H1 (cell line): ENCODE data around the gene WBP1. TPM values are rescaled to one million over a fixed set of nuclear protein-coding genes. Genes with fewer than 3 reads are reported as not detected.

Source experiments
- CTCF ChIA-PET: fragments of 300-600 bp; sonication (Branson Sonifier 250); formaldehyde crosslinking; loops from one replicate; lab custom pipeline; 2021; ENCODE audit not compliant: partially characterized antibody; lab: Charles Lee
- POLR2A ChIA-PET: fragments of 300-600 bp; sonication (Branson Sonifier 250); formaldehyde crosslinking; loops from one replicate; lab custom pipeline; 2021; ENCODE audit warnings: inconsistent platforms; ENCODE audit not compliant: partially characterized antibody; lab: Charles Lee
- DNase-seq, 2 experiments: peaks; one replicate each; pipeline versions ENCODE4 v3.0.0 to v3.0.0-alpha.2; 2010 to 2022; ENCODE audit warnings: low spot score in 2 of 2, low read depth in 1 of 2, mixed read lengths in 1 of 2
- FAIRE-seq: peaks from 2 replicates; lab custom pipeline; 2011; peaks lifted over from hg19 to GRCh38; lab: Jason Lieb, UNC
- H2AFZ ChIP-seq: 2 replicates; pipeline ENCODE4 v1.8.1; 2012; ENCODE audit warnings: low read length, inconsistent platforms
- H2AK5ac ChIP-seq: 2 replicates; pipeline ENCODE4 v1.6.1; 2013; ENCODE audit warnings: low read depth, low read length
- H2BK120ac ChIP-seq: replicated peaks from 2 replicates; pipeline ENCODE3; 2013; ENCODE audit warnings: low read depth, low read length, inconsistent platforms
- H2BK12ac ChIP-seq: 2 replicates; pipeline ENCODE4 v1.6.1; 2013; ENCODE audit warnings: low read depth, low read length
- H2BK15ac ChIP-seq: 2 replicates; pipeline ENCODE4 v1.6.1; 2013; ENCODE audit warnings: low read length
- H2BK20ac ChIP-seq: 2 replicates; pipeline ENCODE4 v1.6.1; 2013; ENCODE audit warnings: low read length
- H2BK5ac ChIP-seq: 2 replicates; pipeline ENCODE4 v1.6.1; 2013; ENCODE audit warnings: low read depth, low read length
- H3K14ac ChIP-seq: 2 replicates; pipeline ENCODE4 v1.6.1; 2013; ENCODE audit warnings: inconsistent platforms; ENCODE audit not compliant: insufficient read length
- H3K18ac ChIP-seq: 2 replicates; pipeline ENCODE4 v1.6.1; 2013; ENCODE audit warnings: low read length; ENCODE audit errors: extremely low read depth
- H3K23ac ChIP-seq: 2 replicates; pipeline ENCODE4 v1.6.1; 2013; ENCODE audit warnings: inconsistent platforms; ENCODE audit not compliant: insufficient read length
- H3K23me2 ChIP-seq: 2 replicates; pipeline ENCODE4 v1.6.1; 2013; ENCODE audit warnings: low read depth, low read length
- H3K27ac ChIP-seq: 2 replicates; pipeline ENCODE4 v1.6.1; 2011; ENCODE audit warnings: low read depth, low read length, inconsistent platforms
- H3K27me3 ChIP-seq, 4 experiments: replicated peaks in 1 of 4; 1 replicate in 1 of 4; 2 replicates in 3 of 4; pipeline versions ENCODE4 v1.6.1 to v1.8.1; 2011 to 2013; ENCODE audit warnings: low read length in 3 of 4, mild to moderate bottlenecking in 3 of 4, inconsistent platforms in 2 of 4, mixed read lengths in 2 of 4, moderate library complexity in 1 of 4; ENCODE audit not compliant: control insufficient read depth in 3 of 4, insufficient read depth in 3 of 4; ENCODE audit errors: extremely low read depth in 1 of 4
- H3K36me3 ChIP-seq, 4 experiments: 2 replicates each; pipeline versions ENCODE4 v1.6.1 to v1.8.1; 2011 to 2013; ENCODE audit warnings: mild to moderate bottlenecking in 4 of 4, low read length in 3 of 4, moderate library complexity in 2 of 4, control low read depth in 1 of 4, inconsistent platforms in 1 of 4; ENCODE audit not compliant: insufficient read depth in 4 of 4, control insufficient read depth in 2 of 4
- H3K4ac ChIP-seq: replicated peaks from 2 replicates; pipeline ENCODE3; 2013; ENCODE audit warnings: low read length, low read depth, mixed read lengths, inconsistent platforms; ENCODE audit not compliant: insufficient read length
- H3K4me1 ChIP-seq, 4 experiments: replicated peaks in 1 of 4; 1 replicate in 1 of 4; 2 replicates in 3 of 4; pipeline versions ENCODE4 v1.6.1 to v1.8.1; 2011 to 2013; ENCODE audit warnings: low read length in 3 of 4, inconsistent platforms in 2 of 4, mixed read lengths in 1 of 4; ENCODE audit not compliant: insufficient read depth in 4 of 4, control insufficient read depth in 3 of 4
- H3K4me2 ChIP-seq, 2 experiments: 2 replicates each; pipeline versions ENCODE4 v1.6.1 to v1.8.1; 2011 to 2013; ENCODE audit warnings: low read depth in 2 of 2, low read length in 2 of 2, control low read depth in 1 of 2, inconsistent platforms in 1 of 2, mild to moderate bottlenecking in 1 of 2; ENCODE audit not compliant: insufficient read depth in 1 of 2
- H3K4me3 ChIP-seq, 4 experiments: fragments of 200-600, 300-600 bp in 1 of 4; sonication (generic), shearing (Covaris generic), sonication (Bioruptor Twin) in 1 of 4; 2 replicates each; pipeline versions ENCODE4 v1.5.1 to v1.8.1; 2011 to 2016; ENCODE audit warnings: low read length in 4 of 4, low read depth in 3 of 4, control low read depth in 2 of 4, inconsistent platforms in 2 of 4, mild to moderate bottlenecking in 2 of 4, mixed read lengths in 1 of 4, moderate library complexity in 1 of 4; ENCODE audit not compliant: insufficient read depth in 2 of 4; ENCODE audit errors: extremely low read depth in 1 of 4
- H3K56ac ChIP-seq: replicated peaks from 2 replicates; pipeline ENCODE3; 2013; ENCODE audit warnings: low read depth, mild to moderate bottlenecking, mixed read lengths, low read length, inconsistent platforms; ENCODE audit not compliant: insufficient read length
- H3K79me1 ChIP-seq: 2 replicates; pipeline ENCODE4 v1.6.1; 2013; ENCODE audit warnings: low read depth, low read length, control low read depth
- H3K79me2 ChIP-seq, 2 experiments: 2 replicates each; pipeline versions ENCODE4 v1.6.1 to v1.8.1; 2012 to 2013; ENCODE audit warnings: low read length in 2 of 2, mild to moderate bottlenecking in 2 of 2, inconsistent platforms in 1 of 2; ENCODE audit not compliant: insufficient read depth in 2 of 2, control insufficient read depth in 1 of 2
- H3K9ac ChIP-seq, 4 experiments: replicated peaks in 1 of 4; 1 replicate in 1 of 4; 2 replicates in 3 of 4; pipeline versions ENCODE4 v1.6.1 to v1.8.1; 2011 to 2013; ENCODE audit warnings: low read depth in 3 of 4, low read length in 3 of 4, control low read depth in 2 of 4, mild to moderate bottlenecking in 2 of 4, moderate library complexity in 2 of 4, inconsistent platforms in 1 of 4; ENCODE audit errors: extremely low read depth in 1 of 4
- H3K9me3 ChIP-seq, 2 experiments: 2 replicates each; pipeline versions ENCODE4 v1.6.1 to v1.8.1; 2012 to 2013; ENCODE audit warnings: mild to moderate bottlenecking in 2 of 2, moderate library complexity in 2 of 2, control low read depth in 1 of 2, inconsistent platforms in 1 of 2, low read depth in 1 of 2, low read length in 1 of 2, mixed read lengths in 1 of 2; ENCODE audit not compliant: insufficient read depth in 2 of 2
- H4K20me1 ChIP-seq, 2 experiments: replicated peaks in 1 of 2; 2 replicates each; pipeline versions ENCODE3 to v1.8.1; 2011 to 2013; ENCODE audit warnings: inconsistent platforms in 2 of 2, low read length in 2 of 2, mild to moderate bottlenecking in 1 of 2; ENCODE audit not compliant: insufficient read depth in 2 of 2, control insufficient read depth in 1 of 2
- H4K5ac ChIP-seq: 2 replicates; pipeline ENCODE4 v1.6.1; 2013; ENCODE audit warnings: low read length, low read depth, mixed read lengths, inconsistent platforms; ENCODE audit not compliant: insufficient read length
- H4K8ac ChIP-seq: 2 replicates; pipeline ENCODE4 v1.8.0; 2013; ENCODE audit warnings: mild to moderate bottlenecking, moderate library complexity, low read length, inconsistent platforms; ENCODE audit not compliant: insufficient read depth; ENCODE audit errors: extremely low read depth
- H4K91ac ChIP-seq: replicated peaks from 2 replicates; pipeline ENCODE3; 2013; ENCODE audit warnings: low read length, mixed read lengths, inconsistent platforms; ENCODE audit not compliant: insufficient read length
- CBX8 ChIP-seq: fragments of 300-800, 300-1000 bp; sonication (generic); IDR thresholded peaks from 2 replicates; pipeline ENCODE4 v1.7.1; 2016; ENCODE audit warnings: low read depth, low read length, borderline replicate concordance
- NRF1 ChIP-seq: IDR thresholded peaks from 2 replicates; pipeline ENCODE4 v1.6.1; 2011; ENCODE audit warnings: mild to moderate bottlenecking, low read depth, low read length, improper control_type of control experiment
- WGBS, 2 experiments: shearing (Covaris generic) in 1 of 2; methylation state at CpG; one replicate each; pipeline versions ENCODE4 v1.1.6 to v1.1.7; 2013 to 2015; ENCODE audit warnings: low lambda C conversion rate in 2 of 2, mixed read lengths in 2 of 2, inconsistent platforms in 1 of 2, low coverage in 1 of 2, missing lambda C conversion rate in 1 of 2; ENCODE audit not compliant: insufficient replicate concordance in 2 of 2, insufficient coverage in 1 of 2, insufficient read length in 1 of 2; ENCODE audit errors: extremely low coverage in 1 of 2, missing lambda C conversion rate in 1 of 2; 5-methylcytosine and 5-hydroxymethylcytosine counted together
- polyA plus RNA-seq, 7 experiments: library from polyadenylated mRNA; depleted of rRNA in 3 of 7; stranded (reverse) in 5 of 7; unstranded in 2 of 7; fragments of >200 nt in 5 of 7; fragments of 200-250 nt in 2 of 7; gene quantifications; 1 replicate in 5 of 7; 2 replicates in 1 of 7; 4 replicates in 1 of 7; pipeline versions ENCODE4 v1.2.1 to v1.2.3, GENCODE V29; 2011 to 2013; ENCODE audit warnings: missing spikeins in 2 of 7, mixed read lengths in 2 of 7
- total RNA-seq: library from RNA; stranded (reverse); fragmentation: NEBNext Ultra II Directional; extraction: Animal tissue kit (Norgen Biotek cat#: 25700); gene quantifications from 2 replicates; pipeline ENCODE4 v1.2.1, GENCODE V29; 2021

WBP1 gene
- total and polyA plus RNA-seq, 2 of the 8 experiments (the other 6 are each of a cell fraction or from before 2014, with no cell fraction given), result 57.2 to 190 TPM

GRCh38 chr2:74448771-74449170 lies 9.5 kb upstream of the WBP1 start:
- Histone ChIP-seq H3K9ac (no peak overlapping the region), H3K4me2 (no peak overlapping the region), H2BK15ac (no peak overlapping the region), H2AFZ (no peak overlapping the region), H3K9me3 (no peaks in the 10 kb centered on the region), H3K14ac (no peak overlapping the region), H3K27me3 (no peaks in the 10 kb centered on the region; a peak in 2 of 7 replicates), H4K5ac (no peak overlapping the region), H4K8ac (no peak overlapping the region), H2AK5ac (no peak overlapping the region), H2BK120ac (no peak overlapping the region), H2BK20ac (no peak overlapping the region), H4K20me1 (no peaks in the 10 kb centered on the region), H2BK12ac (no peak overlapping the region), H3K23ac (no peak overlapping the region), H3K4me1 (no peaks in the 10 kb centered on the region), H3K36me3 (no peaks in the 10 kb centered on the region), H3K18ac (no peak overlapping the region), H3K23me2 (no peaks in the 10 kb centered on the region), H3K4me3 (no peak overlapping the region), H4K91ac (no peak overlapping the region), H2BK5ac (no peak overlapping the region), H3K4ac (no peak overlapping the region), H3K79me2 (no peaks in the 10 kb centered on the region), H3K27ac (no peak overlapping the region), H3K79me1 (no peaks in the 10 kb centered on the region; the same call in 1 of the 2 replicates), H3K56ac (no peak overlapping the region)
- FAIRE-seq (no peak), DNase-seq (no peak)
- CTCF ChIA-PET, result interaction anchor here (1.2 kb wide), 1 partner anchor 115 kb away, joined by 4 read pairs; no protein-coding TSS in a partner anchor
- 83% methylated on average over 2 of the region's 2 CpGs; no CpG with 5 or more reads in 1 of the 2 experiments for WGBS, 2 experiments
- TF ChIP-seq NRF1 (no peak), CBX8 (no peak)
- POLR2A ChIA-PET, result interaction anchor here (0.9 to 2.1 kb wide), 2 partner anchors 8 to 51 kb away, joined by 3 to 5 read pairs; partner anchors contain the start of gene LBX2
